Activated CD8-positive, alpha-beta memory T cell treated with anti-CD3 and anti-CD28 coated beads, Interleukin-2, amount 50 U/mL, for 1 hour (primary cell): Measurements from ENCODE around the gene CXorf58.
"Not testable (repeated sequence)": the region's sequence is repeated elsewhere in the genome, so short reads cannot be mapped to it uniquely, and the experiment has no call there.

Experiments used
- DNase-seq: peaks from one replicate; pipeline ENCODE4 v3.0.0-alpha.2; 2020; ENCODE audit errors: extremely low read depth

The CXorf58 gene

DNA sequence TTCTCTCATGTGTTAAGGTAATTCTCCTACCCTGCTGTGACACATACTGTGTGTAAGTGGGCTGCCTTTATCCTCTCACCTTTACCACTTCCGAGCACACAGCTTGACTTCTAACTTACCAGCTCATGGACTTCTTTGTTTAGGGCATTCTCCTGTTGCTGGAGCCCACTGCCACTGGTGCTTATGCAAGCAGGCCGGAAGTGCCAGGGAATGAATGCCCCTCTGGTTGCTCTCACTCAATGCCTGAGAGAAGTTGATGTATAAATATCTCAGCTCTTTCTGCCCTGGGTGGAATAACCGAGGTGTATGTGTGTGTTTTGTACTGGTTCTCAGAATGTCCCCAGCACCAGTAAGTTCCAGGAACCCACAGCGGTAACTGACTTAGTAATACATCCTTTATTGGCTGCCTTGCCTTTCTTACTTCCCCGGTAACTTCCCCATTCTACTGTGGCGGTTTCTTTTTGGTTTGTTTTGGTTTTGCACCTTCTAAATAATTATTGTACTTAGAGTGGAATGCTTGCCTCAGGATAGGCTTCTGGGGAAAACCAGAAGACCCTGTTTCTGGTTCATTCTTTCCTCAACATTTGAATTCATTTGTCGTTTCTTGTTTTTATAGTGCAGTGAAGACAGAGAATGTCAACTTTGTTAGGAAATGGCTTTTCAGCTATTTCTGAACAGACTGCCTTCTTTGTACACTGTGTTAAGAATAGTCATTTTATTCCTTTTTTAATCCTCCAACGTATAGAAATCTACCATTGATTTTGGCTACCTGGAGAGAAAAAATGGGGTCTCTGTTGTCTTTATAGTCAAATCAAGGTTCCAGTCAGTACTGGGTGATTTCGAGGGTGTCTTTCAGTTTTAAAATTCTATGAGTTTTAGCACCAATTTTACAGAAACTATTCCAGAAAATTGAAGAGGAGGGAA lies 45.4 kb downstream of the CXorf58 start:
- no peak for DNase-seq

DNA sequence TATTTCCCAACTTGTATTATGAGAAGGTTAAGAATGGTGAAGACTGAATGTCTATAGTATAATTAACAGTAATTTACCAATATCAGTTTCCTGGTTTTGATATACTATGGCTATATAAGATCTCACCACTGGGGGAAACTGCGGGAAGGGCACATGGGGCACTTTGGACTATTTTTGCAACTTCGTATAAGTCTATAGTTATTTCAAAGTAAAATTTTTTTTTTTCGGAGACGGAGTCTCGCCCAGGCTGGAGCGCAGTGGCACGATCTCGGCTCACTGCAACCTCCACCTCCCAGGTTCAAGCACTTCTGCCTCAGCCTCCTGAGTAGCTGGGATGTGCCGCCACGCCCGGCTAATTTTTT lies 46.1 kb downstream of the CXorf58 start:
- no peak for DNase-seq

DNA sequence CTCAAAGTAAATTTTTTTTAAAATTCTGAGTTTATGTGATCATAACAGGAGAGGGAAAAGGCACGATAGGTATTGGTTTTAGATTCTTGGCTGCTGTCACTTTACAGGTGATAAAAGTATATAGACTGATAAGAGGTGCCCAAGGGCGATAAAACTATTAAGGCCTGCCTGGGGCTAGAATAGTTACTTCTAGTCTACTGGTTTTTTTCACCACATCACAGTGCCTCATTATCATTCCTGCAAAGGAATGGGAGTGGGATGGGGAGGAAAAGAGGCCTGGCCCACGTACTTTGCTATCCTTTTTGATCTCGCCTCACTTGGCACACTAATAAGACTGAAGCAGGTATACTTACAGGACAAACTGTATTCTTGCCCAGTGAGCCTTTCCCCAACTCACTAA lies 46.6 kb downstream of the CXorf58 start:
- DNase-seq: no peak

DNA sequence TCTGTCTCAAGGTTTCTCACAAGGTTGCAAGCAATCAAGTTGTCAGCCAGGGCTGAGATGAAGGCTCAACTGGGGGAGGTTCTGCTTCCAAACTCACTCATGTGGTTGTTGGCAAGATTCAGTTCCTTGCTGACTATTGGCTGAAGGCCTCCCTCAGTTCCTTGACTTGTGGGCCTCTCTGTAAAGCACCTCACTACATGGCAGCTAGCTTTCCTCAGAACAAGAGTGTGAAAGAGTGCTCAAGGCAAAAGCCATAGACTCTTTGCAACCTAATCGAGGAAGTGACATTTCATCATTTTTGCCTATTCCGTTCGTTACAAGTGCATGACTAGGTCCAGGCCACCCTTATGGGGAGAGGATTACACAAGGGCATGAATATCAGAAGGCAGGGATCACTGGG lies 52.0 kb downstream of the CXorf58 start:
- DNase-seq: no peak

DNA sequence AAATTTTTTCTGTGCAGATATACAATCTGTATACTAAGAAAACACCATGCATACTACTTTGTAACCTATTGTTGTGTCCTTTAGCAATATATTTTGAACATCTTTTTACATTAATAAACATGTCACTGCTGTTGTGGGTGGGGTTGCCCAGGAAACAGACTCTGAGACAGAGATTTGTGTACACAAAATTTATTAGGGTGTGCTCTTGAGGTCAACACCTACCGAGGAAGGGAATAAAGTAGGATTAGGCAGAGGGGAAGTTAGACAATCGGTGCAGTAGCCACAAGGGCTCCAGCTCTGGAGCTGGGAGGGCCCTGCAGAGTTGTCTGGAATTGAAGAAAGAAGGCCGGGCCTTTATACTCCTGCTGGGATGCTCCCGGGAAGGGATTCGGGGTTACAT lies 56.4 kb downstream of the CXorf58 start:
- no peak for DNase-seq

DNA sequence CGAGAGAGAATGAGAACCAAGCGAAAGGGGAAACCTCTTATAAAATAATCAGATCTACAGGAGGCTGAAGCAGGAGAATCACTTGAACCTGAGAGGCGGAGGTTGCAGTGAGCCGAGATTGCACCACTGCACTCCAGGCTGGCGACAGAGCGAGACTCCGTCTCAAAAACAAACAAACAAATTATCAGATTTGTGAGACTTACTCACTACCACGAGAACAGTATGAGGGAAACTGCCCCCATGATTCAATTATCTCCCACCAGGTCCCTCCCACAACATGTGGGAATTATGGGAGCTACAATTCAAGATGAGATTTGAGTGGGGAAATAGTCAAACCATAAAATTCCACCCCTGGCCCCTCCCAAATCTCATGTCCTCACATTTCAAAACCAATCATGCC lies 57.8 kb downstream of the CXorf58 start:
- DNase-seq: not testable (repeated sequence)

DNA sequence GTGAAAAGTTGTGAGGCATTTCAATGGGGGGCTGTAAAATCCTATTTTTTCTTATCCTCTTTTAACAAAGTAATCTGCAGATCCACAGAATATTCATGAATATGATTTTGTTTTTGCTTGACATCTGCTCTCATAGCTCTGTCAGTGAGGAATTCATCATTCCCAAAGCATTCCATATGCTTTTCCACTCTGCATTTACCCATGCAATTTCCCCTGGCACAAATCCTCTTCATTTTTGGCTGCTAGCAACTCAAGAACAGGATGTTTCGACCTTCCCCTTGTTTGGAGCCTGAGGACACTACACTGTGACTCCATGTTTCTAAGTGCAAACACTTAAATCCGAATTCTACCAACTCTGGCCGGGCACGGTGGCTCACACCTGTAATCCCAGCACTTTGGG lies 70.7 kb downstream of the CXorf58 start:
- DNase-seq: no peak

DNA sequence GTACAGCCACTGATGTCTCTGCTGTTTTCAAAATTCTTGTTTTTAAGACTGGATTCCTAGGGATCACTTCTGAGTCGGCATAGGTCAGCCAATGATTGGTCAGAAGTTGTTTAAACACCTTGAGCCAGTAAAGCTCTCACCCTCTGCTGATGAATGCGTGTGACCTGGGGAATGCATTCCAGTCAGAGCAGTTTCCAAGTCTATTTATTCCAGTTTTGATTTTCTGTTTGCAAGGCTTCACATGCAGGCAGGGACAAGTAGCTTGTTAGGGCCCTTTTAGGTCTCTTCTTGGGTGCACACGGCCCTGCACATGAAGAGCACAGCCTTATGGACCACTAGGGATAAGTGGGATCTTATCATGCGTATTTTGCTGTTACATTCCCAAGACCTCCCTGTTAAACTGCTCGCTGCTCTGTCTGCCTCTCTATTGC lies 72.2 kb downstream of the CXorf58 start:
- no peak for DNase-seq

DNA sequence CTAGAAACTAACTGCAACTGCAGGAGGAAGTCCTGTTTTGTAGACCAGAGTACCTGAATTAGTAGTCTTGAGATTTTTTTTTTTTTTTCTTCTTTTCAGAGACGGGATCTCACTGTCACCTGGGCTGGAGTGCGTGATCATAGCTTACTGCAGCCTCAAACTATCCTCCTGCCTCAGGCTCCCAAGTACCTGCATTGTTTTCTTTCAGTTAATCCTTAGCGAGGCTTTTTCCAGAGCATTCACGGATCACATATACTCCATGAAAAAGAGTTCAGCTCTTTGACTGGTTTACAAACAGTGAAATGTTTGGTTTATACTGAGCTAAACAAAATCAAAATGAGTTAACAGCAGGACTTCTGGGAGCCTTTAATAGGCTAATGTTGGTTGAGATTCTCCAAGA lies 73.4 kb downstream of the CXorf58 start:
- no peak for DNase-seq

DNA sequence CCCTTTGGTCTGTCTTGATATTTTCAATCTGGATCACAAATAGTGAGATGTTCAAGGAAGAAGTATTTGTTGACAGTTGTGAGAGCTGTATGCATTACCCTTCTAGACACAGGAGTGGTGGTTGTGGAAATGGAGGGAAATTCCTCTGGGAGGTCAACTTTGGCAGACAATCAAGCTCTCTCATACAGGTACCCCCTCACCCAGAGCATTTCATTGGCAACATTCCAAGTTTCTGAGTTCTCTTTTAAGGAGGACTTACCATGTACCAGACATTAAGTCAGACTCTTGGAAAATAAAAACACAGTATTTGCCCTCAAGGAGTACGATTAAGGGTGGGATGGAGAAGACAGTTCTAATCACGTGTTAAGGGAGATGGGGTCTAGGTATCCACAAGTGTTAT lies 73.9 kb downstream of the CXorf58 start:
- no peak for DNase-seq

DNA sequence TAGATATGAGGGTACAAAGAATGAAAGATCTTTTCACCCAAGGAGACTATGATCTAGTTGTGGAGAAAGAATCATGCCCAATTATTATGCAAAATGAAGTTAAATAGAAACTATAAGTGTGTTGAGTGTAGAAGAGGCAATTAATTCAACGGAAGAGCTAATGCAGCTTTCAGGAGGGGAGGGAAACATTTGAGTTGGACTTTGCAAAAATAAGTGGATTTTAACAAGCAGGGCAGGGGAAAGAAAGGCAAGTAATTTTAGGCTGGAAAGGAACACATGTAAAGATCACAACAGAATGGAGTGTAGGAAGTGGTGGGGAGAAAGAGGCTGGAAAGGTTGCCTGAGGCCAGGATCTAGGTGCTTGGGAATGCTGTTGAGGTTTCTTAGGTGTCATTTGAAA lies 75.1 kb downstream of the CXorf58 start:
- DNase-seq: no peak
